Progenitor cell of endocrine pancreas (in vitro differentiated cells): ENCODE results near the gene PTPN2. TPM values are rescaled to one million over a fixed set of nuclear protein-coding genes. Genes with fewer than 3 reads are reported as not detected.
"Not testable (repeated sequence)": the region's sequence is repeated elsewhere in the genome, so short reads cannot be mapped to it uniquely, and the experiment has no call there.

Source experiments
- DNase-seq: peaks from one replicate; pipeline ENCODE4 v3.0.0; 2021; ENCODE audit warnings: low spot score; ENCODE audit not compliant: unreplicated experiment
- H3K27ac Mint-ChIP-seq: 2 replicates; pipeline ENCODE4 v1.8.0; 2021; ENCODE audit warnings: mild to moderate bottlenecking, moderate library complexity, mixed read lengths
- H3K27me3 Mint-ChIP-seq: 2 replicates; pipeline ENCODE4 v1.8.0; 2021; ENCODE audit warnings: mixed read lengths
- H3K36me3 Mint-ChIP-seq: 2 replicates; pipeline ENCODE4 v1.8.0; 2022; ENCODE audit warnings: mixed read lengths; ENCODE audit not compliant: insufficient read depth
- H3K4me1 Mint-ChIP-seq: 2 replicates; pipeline ENCODE4 v1.8.0; 2021; ENCODE audit warnings: low read depth, mixed read lengths
- H3K4me3 Mint-ChIP-seq: 2 replicates; pipeline ENCODE4 v1.8.0; 2021; ENCODE audit warnings: low read depth, mild to moderate bottlenecking, moderate library complexity, mixed read lengths
- H3K9me3 Mint-ChIP-seq: 2 replicates; pipeline ENCODE4 v1.8.0; 2021; ENCODE audit warnings: low read depth, mixed read lengths
- CTCF ChIP-seq: fragments of 200-600 bp; sonication (generic); IDR thresholded peaks from one replicate; pipeline ENCODE4 v1.5.0; 2021; ENCODE audit warnings: antibody characterized with exemption, mild to moderate bottlenecking; ENCODE audit not compliant: unreplicated experiment
- total RNA-seq: library from RNA; stranded (reverse); gene quantifications from 2 replicates; pipeline ENCODE4 v1.2.1, GENCODE V29; 2021

PTPN2 gene
- total RNA-seq, 1 donor from 2014 or later = 45.1 TPM

- H3K4me1 Mint-ChIP-seq = peaks cover 6% of the 10 kb centered on the region
- no peak overlapping the region for H3K27ac Mint-ChIP-seq
- no peaks in the 10 kb centered on the region for H3K9me3 Mint-ChIP-seq
- TF ChIP-seq CTCF = no peak
- DNase-seq = no peak
- no peaks in the 10 kb centered on the region for H3K27me3 Mint-ChIP-seq
- no peaks in the 10 kb centered on the region for H3K36me3 Mint-ChIP-seq
- H3K4me3 Mint-ChIP-seq = no peak overlapping the region
Observed at GRCh38 chr18:12767580-12768155, 116.4 kb downstream of the PTPN2 start.

- Mint-ChIP-seq H3K27ac (no peak overlapping the region), H3K9me3 (no peaks in the 10 kb centered on the region), H3K27me3 (no peaks in the 10 kb centered on the region), H3K36me3 (no peaks in the 10 kb centered on the region), H3K4me3 (no peak overlapping the region), H3K4me1 (peaks cover 6% of the 10 kb centered on the region)
- peak; percentile 50 for TF ChIP-seq CTCF
- DNase-seq = peak; percentile 21
Observed at GRCh38 chr18:12766986-12767433, 117.0 kb downstream of the PTPN2 start.

- Mint-ChIP-seq H3K27me3 (no peaks in the 10 kb centered on the region), H3K4me1 (peaks cover 6% of the 10 kb centered on the region), H3K36me3 (no peaks in the 10 kb centered on the region), H3K4me3 (no peak overlapping the region), H3K27ac (no peak overlapping the region), H3K9me3 (no peaks in the 10 kb centered on the region)
- DNase-seq = no peak
- no peak for TF ChIP-seq CTCF
Observed at GRCh38 chr18:12765586-12765985, 118.5 kb downstream of the PTPN2 start.

- Mint-ChIP-seq H3K27ac (no peak overlapping the region), H3K4me1 (peaks cover 6% of the 10 kb centered on the region), H3K36me3 (no peaks in the 10 kb centered on the region), H3K4me3 (no peak overlapping the region), H3K9me3 (no peaks in the 10 kb centered on the region), H3K27me3 (no peaks in the 10 kb centered on the region)
- no peak for DNase-seq
- TF ChIP-seq CTCF = no peak
Observed at GRCh38 chr18:12765126-12765525, 118.9 kb downstream of the PTPN2 start.

- H3K4me1 Mint-ChIP-seq, H3K4me3 Mint-ChIP-seq, DNase-seq, H3K27me3 Mint-ChIP-seq, H3K9me3 Mint-ChIP-seq, H3K27ac Mint-ChIP-seq, H3K36me3 Mint-ChIP-seq: not testable (repeated sequence)
Observed at GRCh38 chr18:12758566-12758965, 125.5 kb downstream of the PTPN2 start.

GRCh38 chr18:12756619-12757239 lies 127.3 kb downstream of the PTPN2 start:
- not testable (repeated sequence) for DNase-seq, H3K27me3 Mint-ChIP-seq, H3K27ac Mint-ChIP-seq, H3K4me1 Mint-ChIP-seq, H3K36me3 Mint-ChIP-seq, H3K9me3 Mint-ChIP-seq, H3K4me3 Mint-ChIP-seq

GRCh38 chr18:12755606-12756005 lies 128.4 kb downstream of the PTPN2 start:
- H3K4me1 Mint-ChIP-seq, H3K27ac Mint-ChIP-seq, DNase-seq, H3K4me3 Mint-ChIP-seq, H3K36me3 Mint-ChIP-seq, H3K9me3 Mint-ChIP-seq, H3K27me3 Mint-ChIP-seq: not testable (repeated sequence)
